K562 (cell line): ENCODE results near the gene GVQW3. TPM values are rescaled to one million over a fixed set of nuclear protein-coding genes. Genes with fewer than 3 reads are reported as not detected.

Experiments used
- ATAC-seq: fragments of 200-7000 bp; cut with Tn5 transposase; 3 replicates; pipeline ENCODE4 v1.9.1; 2020; ENCODE audit warnings: moderate library complexity
- BruUV-seq: library from RNA; stranded (reverse); fragments of 400-500 nt; replicated peaks from 2 replicates; lab custom pipeline; 2021; lab: Mats Ljungman, UMichigan
- CTCF ChIA-PET: fragments of 300-600 bp; formaldehyde crosslinking; extraction: SDS; loops from one replicate; lab custom pipeline; 2021; ENCODE audit warnings: low intra/inter-chr PET ratio; lab: Yijun Ruan, JAX
- POLR2A ChIA-PET: fragments of 300-600, 350-650 bp; sonication (Branson Sonifier 250); formaldehyde crosslinking; extraction: SDS; loops from one replicate; lab custom pipeline; 2021; ENCODE audit warnings: antibody characterized with exemption, inconsistent platforms; lab: Yijun Ruan, JAX
- DNase-seq, 4 experiments: peaks; one replicate each; pipeline versions ENCODE4 v3.0.0 to v3.0.0-alpha.2; 2011 to 2018; ENCODE audit warnings: low spot score in 3 of 4, mixed read lengths in 3 of 4; ENCODE audit errors: extremely low read depth in 1 of 4
- FAIRE-seq: peaks from 2 replicates; lab custom pipeline; 2011; peaks lifted over from hg19 to GRCh38; lab: Jason Lieb, UNC
- H2AFZ ChIP-seq: 2 replicates; pipeline ENCODE4 v1.6.0; 2011; ENCODE audit warnings: low read depth, low read length, control low read depth, inconsistent platforms
- H3K27ac ChIP-seq: fragments of 200-600 bp; 3 replicates; pipeline ENCODE4 v1.8.0; 2011; ENCODE audit warnings: low read depth, mild to moderate bottlenecking, control low read depth, inconsistent platforms, low read length, moderate library complexity, mixed read lengths; ENCODE audit errors: extremely low read depth
- H3K27me3 ChIP-seq, 2 experiments: fragments of 300-600 bp in 1 of 2; 2 replicates in 1 of 2; 3 replicates in 1 of 2; pipeline versions ENCODE4 v1.6.0 to v1.8.0; 2011; ENCODE audit warnings: inconsistent platforms in 2 of 2, low read length in 2 of 2, mild to moderate bottlenecking in 1 of 2, mixed read lengths in 1 of 2, moderate library complexity in 1 of 2; ENCODE audit not compliant: control insufficient read depth in 2 of 2, insufficient read depth in 2 of 2
- H3K36me3 ChIP-seq: fragments of 300-600 bp; 3 replicates; pipeline ENCODE4 v1.8.0; 2011; ENCODE audit warnings: mild to moderate bottlenecking, low read length, inconsistent platforms; ENCODE audit not compliant: control insufficient read depth, insufficient read depth
- H3K4me1 ChIP-seq, 2 experiments: fragments of 200-600 bp in 1 of 2; replicated peaks in 1 of 2; 2 replicates in 1 of 2; 3 replicates in 1 of 2; pipeline versions ENCODE4 v1.5.1 to v1.8.0; 2011; ENCODE audit warnings: inconsistent platforms in 2 of 2, low read length in 2 of 2, mild to moderate bottlenecking in 1 of 2, mixed read lengths in 1 of 2, moderate library complexity in 1 of 2; ENCODE audit not compliant: control insufficient read depth in 2 of 2, insufficient read depth in 2 of 2
- H3K4me2 ChIP-seq: 2 replicates; pipeline ENCODE4 v1.6.1; 2011; ENCODE audit warnings: low read length, control low read depth, inconsistent platforms, mixed read lengths; ENCODE audit not compliant: insufficient read depth
- H3K4me3 ChIP-seq: fragments of 200-600 bp; sonication (generic), shearing (Covaris generic); 2 replicates; pipeline ENCODE4 v1.5.1; 2016; ENCODE audit warnings: control low read depth, inconsistent platforms
- H3K79me2 ChIP-seq: fragments of 200-600 bp; 3 replicates; pipeline ENCODE4 v1.8.0; 2011; ENCODE audit warnings: low read length, inconsistent platforms; ENCODE audit not compliant: control insufficient read depth, insufficient read depth
- H3K9ac ChIP-seq, 2 experiments: 2 replicates each; pipeline versions ENCODE4 v1.6.0 to v1.6.1; 2011; ENCODE audit warnings: low read depth in 2 of 2, low read length in 2 of 2, control low read depth in 1 of 2, inconsistent platforms in 1 of 2, mild to moderate bottlenecking in 1 of 2, mixed read lengths in 1 of 2; ENCODE audit not compliant: insufficient read depth in 1 of 2
- H3K9me1 ChIP-seq: one replicate; pipeline ENCODE4 v1.6.0; 2011; ENCODE audit warnings: inconsistent platforms, mild to moderate bottlenecking, low read length, moderate library complexity; ENCODE audit not compliant: control insufficient read depth, insufficient read depth
- H3K9me3 ChIP-seq: replicated peaks from 2 replicates; pipeline ENCODE4 v1.5.1; 2011; ENCODE audit warnings: low read depth, low read length, inconsistent platforms; ENCODE audit not compliant: control insufficient read depth, insufficient read depth
- H4K20me1 ChIP-seq: replicated peaks from 2 replicates; pipeline ENCODE4 v1.6.1; 2011; ENCODE audit warnings: low read length, inconsistent platforms, mixed read lengths; ENCODE audit not compliant: control insufficient read depth, insufficient read depth
- CBX3 ChIP-seq, 2 experiments: IDR thresholded peaks; 1 replicate in 1 of 2; 2 replicates in 1 of 2; pipeline ENCODE4 v1.6.1; 2012; ENCODE audit warnings: inconsistent platforms in 2 of 2, low read length in 2 of 2, borderline replicate concordance in 1 of 2, control low read depth in 1 of 2
- CBX5 ChIP-seq: IDR thresholded peaks from 2 replicates; pipeline ENCODE4 v1.6.1; 2014; ENCODE audit warnings: low read depth, borderline replicate concordance
- CEBPB ChIP-seq: fragments of 450-650 bp; IDR thresholded peaks from 2 replicates; pipeline ENCODE4 v1.6.1; 2016; ENCODE audit warnings: missing genetic modification characterization, missing compliant biosample characterization
- CEBPG ChIP-seq, 3 experiments: fragments of 200-800 bp in 1 of 3; sonication (Bioruptor generic) in 1 of 3; sonication (generic) in 1 of 3; formaldehyde crosslinking in 1 of 3; IDR thresholded peaks in 2 of 3; conservative IDR thresholded peaks in 1 of 3; 2 replicates each; pipeline versions ENCODE4 v1.6.1 to v1.8.0; 2016 to 2022; ENCODE audit warnings: missing compliant biosample characterization in 2 of 3, missing genetic modification characterization in 2 of 3, mild to moderate bottlenecking in 1 of 3, missing genetic modification reagents in 1 of 3
- HNRNPK ChIP-seq: fragments of 200-400 bp; formaldehyde crosslinking; IDR thresholded peaks from one replicate; pipeline ENCODE4 v1.6.1; 2018; ENCODE audit warnings: mild to moderate bottlenecking, low read depth, low read length; ENCODE audit not compliant: poor library complexity, severe bottlenecking
- PRPF4 ChIP-seq: fragments of 200-400 bp; formaldehyde crosslinking; IDR thresholded peaks from one replicate; pipeline ENCODE4 v1.6.1; 2017; ENCODE audit warnings: low read length, low read depth, mild to moderate bottlenecking; ENCODE audit not compliant: insufficient read depth, poor library complexity, severe bottlenecking
- TRIM24 ChIP-seq, 2 experiments: fragments of 450-650 bp; IDR thresholded peaks; 2 replicates each; pipeline ENCODE4 v1.6.1; 2016
- TRIM28 ChIP-seq: fragments of 450-650 bp; IDR thresholded peaks from 2 replicates; pipeline ENCODE4 v1.6.1; 2017
- ZFP36 ChIP-seq: fragments of 150-350 bp; IDR thresholded peaks from 2 replicates; pipeline ENCODE4 v1.6.1; 2018; ENCODE audit warnings: low read length, low read depth; ENCODE audit not compliant: partially characterized antibody
- ZNF277 ChIP-seq: fragments of 250-450 bp; sonication (Bioruptor Pico); IDR thresholded peaks from 2 replicates; pipeline ENCODE4 v1.8.0; 2022; ENCODE audit warnings: inconsistent platforms, mild to moderate bottlenecking, moderate library complexity, borderline replicate concordance
- ZNF280A ChIP-seq: fragments of 450-650 bp; IDR thresholded peaks from 2 replicates; pipeline ENCODE4 v1.6.1; 2018; ENCODE audit warnings: mild to moderate bottlenecking, low read depth; ENCODE audit not compliant: partially characterized antibody
- ZNF384 ChIP-seq: IDR thresholded peaks from 2 replicates; pipeline ENCODE4 v1.6.1; 2012; ENCODE audit warnings: low read depth, low read length, improper control_type of control experiment
- ZNF830 ChIP-seq: fragments of 250-450 bp; sonication (Bioruptor Pico); IDR thresholded peaks from 2 replicates; pipeline ENCODE4 v1.5.0; 2021; ENCODE audit warnings: mild to moderate bottlenecking
- WGBS: fragments of 100-300 bp; shearing (Covaris generic); methylation state at CpG from one replicate; pipeline ENCODE4 v1.1.6; 2016; ENCODE audit warnings: low coverage, mixed read lengths; ENCODE audit not compliant: insufficient coverage; ENCODE audit errors: missing lambda C conversion rate; 5-methylcytosine and 5-hydroxymethylcytosine counted together
- in situ Hi-C: fragments of 300-500 bp; cut with MboI; formaldehyde crosslinking; loops from 4 replicates; pipeline ENCODE4 v1.15.0; 2018; ENCODE audit warnings: inconsistent platforms, mixed read lengths
- intact Hi-C: fragments of 100-400 bp; cut with micrococcal nuclease; formaldehyde crosslinking; loops from 2 replicates; pipeline ENCODE4 v1.14.2; 2022
- polyA plus RNA-seq, 8 experiments: library from polyadenylated mRNA; depleted of rRNA in 4 of 8; stranded (reverse) in 5 of 8; unstranded in 3 of 8; fragments of >200 nt; fragmentation: Nextera tagmentation in 2 of 8; fragmentation: Illumina TruSeq in 1 of 8; extraction: Ambion mirVana in 2 of 8; extraction: Trizol in 1 of 8; gene quantifications; 2 replicates each; pipeline versions ENCODE4 v1.2.1 to v1.2.3, GENCODE V29; 2011 to 2014; ENCODE audit warnings: inconsistent platforms in 1 of 8, missing spikeins in 1 of 8
- total RNA-seq, 7 experiments: library from RNA; depleted of rRNA in 6 of 7; stranded (reverse); fragments of >200 nt in 6 of 7; fragmentation: Illumina TruSeq in 2 of 7; extraction: Trizol in 2 of 7; gene quantifications; 2 replicates each; pipeline versions ENCODE4 v1.2.1 to v1.2.3, GENCODE V29; 2011 to 2021; ENCODE audit warnings: low replicate concordance in 1 of 7
- TF ChIP-seq, protein P1 (sequence below): fragments of 250-450 bp; sonication (Bioruptor Pico); IDR thresholded peaks from 2 replicates; pipeline ENCODE4 v1.8.0; 2022; ENCODE audit warnings: inconsistent platforms

The GVQW3 gene
- total and polyA plus RNA-seq, 9 of the 15 experiments (the other 6 are each of a cell fraction or from before 2014, with no cell fraction given): 0.66 to 5.7 (median 2.1) TPM

DNA sequence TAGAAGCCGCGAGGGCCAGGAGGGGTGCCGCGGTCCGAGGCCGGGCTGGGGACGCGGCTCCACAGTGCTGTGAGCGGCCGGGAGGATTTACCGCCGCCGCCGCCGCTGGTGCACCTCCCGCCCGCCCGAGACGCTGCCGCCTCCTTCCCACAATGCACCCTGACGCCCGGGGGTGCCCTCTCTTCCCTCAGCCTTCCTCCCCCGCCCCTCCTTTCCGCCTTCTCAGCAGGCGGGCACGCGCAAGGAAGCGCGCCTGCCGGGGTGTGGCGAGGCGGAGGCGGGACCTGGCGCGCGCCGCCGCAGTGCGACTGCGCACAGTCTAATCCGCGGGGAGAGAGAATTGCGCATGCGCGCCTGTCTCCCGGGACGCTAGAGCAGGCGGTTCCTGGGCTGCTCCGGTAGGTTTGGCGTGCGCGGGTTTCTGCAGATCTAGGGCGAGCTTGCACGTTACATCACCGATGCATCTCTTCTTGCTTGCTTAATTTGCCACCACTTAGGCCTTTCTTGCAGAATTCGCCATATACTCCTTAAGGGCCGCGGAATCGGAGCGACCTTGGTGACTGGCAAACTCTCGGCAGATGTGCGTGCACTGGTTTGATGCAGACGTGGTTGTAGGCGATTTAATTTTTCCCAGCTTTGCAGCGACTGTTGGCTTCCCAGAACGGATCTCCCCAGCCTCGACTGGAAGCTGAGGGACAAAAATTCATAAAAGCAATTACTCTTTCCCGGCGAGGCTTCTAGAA is at the start of gene GVQW3, which contains the start of gene THAP12 (continued):
- TF ChIP-seq ZNF277: no peak
- TF ChIP-seq, all 486 proteins: peak for 109

DNA sequence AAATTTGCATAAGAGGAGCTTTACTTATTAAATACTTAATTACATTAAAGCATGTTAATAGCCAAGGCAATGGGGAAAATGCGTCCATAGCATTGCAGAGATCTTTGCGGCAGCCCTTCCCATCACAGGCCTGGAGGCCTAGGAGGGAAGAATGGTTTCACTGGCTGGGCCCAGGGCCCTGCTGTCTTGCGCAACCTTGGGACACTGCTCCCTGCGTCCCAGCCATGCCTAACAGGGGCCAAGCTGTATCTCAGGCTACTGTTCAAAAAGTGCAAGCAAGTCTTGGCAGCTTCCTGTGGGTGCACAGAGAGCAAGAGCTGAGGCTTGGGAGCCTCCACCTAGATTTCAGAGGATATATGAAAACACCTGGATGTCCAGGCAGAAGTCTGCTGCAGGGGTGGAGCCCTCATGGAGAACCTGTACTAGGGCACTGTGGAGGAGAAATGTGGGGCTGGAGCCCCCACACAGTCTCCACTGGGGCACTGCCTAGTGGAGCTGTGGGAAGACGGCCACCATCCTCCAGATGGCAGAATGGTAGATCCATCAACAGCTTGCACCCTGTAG is 46.2 kb upstream of the GVQW3 start:
- 36% methylated on average over 5 of the region's 5 CpGs for WGBS
- no peaks in the 10 kb centered on the region for H4K20me1 ChIP-seq
- no TSS peak for BruUV-seq
- H2AFZ ChIP-seq: no peak overlapping the region
- ATAC-seq (no peak), FAIRE-seq (no peak), DNase-seq (no peak)
- H3K9me1 ChIP-seq: no peaks in the 10 kb centered on the region
- peaks cover 0 to 10% of the 10 kb centered on the region in 2 experiments; a peak in 2 of 5 replicates for H3K27me3 ChIP-seq
- H3K27ac ChIP-seq: no peak overlapping the region
- H3K9ac ChIP-seq: no peak overlapping the region
- H3K79me2 ChIP-seq: no peaks in the 10 kb centered on the region
- in situ Hi-C loops (no loop called here), intact Hi-C loops (no loop called here)
- ChIA-PET POLR2A (no interaction called here), CTCF (no interaction called here)
- H3K4me1 ChIP-seq: no peaks in the 10 kb centered on the region; a peak in 1 of 5 replicates
- H3K36me3 ChIP-seq: no peaks in the 10 kb centered on the region
- no peak overlapping the region for H3K4me3 ChIP-seq
- H3K4me2 ChIP-seq: no peak overlapping the region
- peaks cover 8% of the 10 kb centered on the region for H3K9me3 ChIP-seq
- TF ChIP-seq CEBPG (CRISPR knock-in tag; IDR thresholded peaks at IDR 0.05): peak; percentile 71
- peak; percentile 48 to 65; a peak in 3 of 4 replicates for TF ChIP-seq CEBPG (tag; conservative IDR thresholded peaks at IDR 0.05 in 1 of 2, IDR thresholded peaks at IDR 0.05 in 1 of 2)
- TF ChIP-seq TRIM28: peak; percentile 87
- TF ChIP-seq PRPF4: no peak
- TF ChIP-seq ZNF384: no peak
- peak; percentile 68 to 74; a peak in 2 of 4 replicates for TF ChIP-seq TRIM24 (IDR thresholded peaks at IDR 0.05)
- peak; percentile 86 for TF ChIP-seq CBX5
- peak in 1 of 2 experiments; percentile 83; a peak in 2 of 3 replicates for TF ChIP-seq CBX3 (IDR thresholded peaks at IDR 0.05; ENCODE audit: borderline replicate concordance in 1 of 2, low read length in 2 of 2)
- no peak for TF ChIP-seq HNRNPK
- TF ChIP-seq, protein P1, sequence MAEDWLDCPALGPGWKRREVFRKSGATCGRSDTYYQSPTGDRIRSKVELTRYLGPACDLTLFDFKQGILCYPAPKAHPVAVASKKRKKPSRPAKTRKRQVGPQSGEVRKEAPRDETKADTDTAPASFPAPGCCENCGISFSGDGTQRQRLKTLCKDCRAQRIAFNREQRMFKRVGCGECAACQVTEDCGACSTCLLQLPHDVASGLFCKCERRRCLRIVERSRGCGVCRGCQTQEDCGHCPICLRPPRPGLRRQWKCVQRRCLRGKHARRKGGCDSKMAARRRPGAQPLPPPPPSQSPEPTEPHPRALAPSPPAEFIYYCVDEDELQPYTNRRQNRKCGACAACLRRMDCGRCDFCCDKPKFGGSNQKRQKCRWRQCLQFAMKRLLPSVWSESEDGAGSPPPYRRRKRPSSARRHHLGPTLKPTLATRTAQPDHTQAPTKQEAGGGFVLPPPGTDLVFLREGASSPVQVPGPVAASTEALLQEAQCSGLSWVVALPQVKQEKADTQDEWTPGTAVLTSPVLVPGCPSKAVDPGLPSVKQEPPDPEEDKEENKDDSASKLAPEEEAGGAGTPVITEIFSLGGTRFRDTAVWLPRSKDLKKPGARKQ: no peak
- peak; percentile 92 for TF ChIP-seq CEBPB (tag)
- peak; percentile 94 for TF ChIP-seq ZNF280A
- TF ChIP-seq ZFP36: peak; percentile 51
- TF ChIP-seq ZNF830: no peak
